Liver (tissue), 9 donors: Measurements from ENCODE around the gene ABHD15. TPM values are rescaled to one million over a fixed set of nuclear protein-coding genes. Genes with fewer than 3 reads are reported as not detected.

ENCODE experiments used
- DNase-seq: peaks from one replicate; pipeline ENCODE4 v3.0.0-alpha.2; 2017; ENCODE audit warnings: low spot score
- H3K27ac ChIP-seq, 2 donors: one replicate each; pipeline ENCODE4 v1.7.0; 2013; ENCODE audit warnings: inconsistent platforms in 2 of 2, low read length in 2 of 2, control low read depth in 1 of 2, low read depth in 1 of 2, mild to moderate bottlenecking in 1 of 2
- H3K27me3 ChIP-seq, 4 donors: one replicate each; pipeline versions ENCODE4 v1.6.1 to v1.7.0; 2013; ENCODE audit warnings: low read length in 3 of 4, inconsistent platforms in 1 of 4, mild to moderate bottlenecking in 1 of 4, moderate library complexity in 1 of 4; ENCODE audit not compliant: control insufficient read depth in 4 of 4, insufficient read depth in 4 of 4
- H3K36me3 ChIP-seq, 4 donors: one replicate each; pipeline versions ENCODE4 v1.6.1 to v1.7.0; 2013; ENCODE audit warnings: low read length in 3 of 4, mild to moderate bottlenecking in 3 of 4, low read depth in 1 of 4, moderate library complexity in 1 of 4; ENCODE audit not compliant: control insufficient read depth in 4 of 4, insufficient read depth in 3 of 4
- H3K4me1 ChIP-seq, 4 donors: one replicate each; pipeline versions ENCODE4 v1.6.1 to v1.7.0; 2013; ENCODE audit warnings: low read length in 3 of 4, mild to moderate bottlenecking in 3 of 4, moderate library complexity in 1 of 4; ENCODE audit not compliant: control insufficient read depth in 4 of 4, insufficient read depth in 4 of 4
- H3K4me3 ChIP-seq, 3 donors: one replicate each; pipeline versions ENCODE4 v1.6.1 to v1.7.0; 2013; ENCODE audit warnings: low read length in 3 of 3, control low read depth in 1 of 3, low read depth in 1 of 3, mild to moderate bottlenecking in 1 of 3
- H3K9ac ChIP-seq, 2 donors: one replicate each; pipeline ENCODE4 v1.7.0; 2013; ENCODE audit warnings: low read length in 2 of 2, mild to moderate bottlenecking in 2 of 2, moderate library complexity in 2 of 2, control low read depth in 1 of 2, low read depth in 1 of 2
- H3K9me3 ChIP-seq, 4 donors: one replicate each; pipeline versions ENCODE4 v1.6.1 to v1.7.0; 2013; ENCODE audit warnings: low read length in 3 of 4; ENCODE audit not compliant: control insufficient read depth in 4 of 4
- ATF3 ChIP-seq: IDR thresholded peaks from 2 replicates; pipeline ENCODE4 v1.6.1; 2016; ENCODE audit warnings: antibody characterized with exemption
- EGR1 ChIP-seq, 2 donors: IDR thresholded peaks; 2 replicates each; pipeline ENCODE4 v1.6.1; 2016 to 2018; ENCODE audit warnings: antibody characterized with exemption in 2 of 2, low read depth in 2 of 2
- FOXA1 ChIP-seq: IDR thresholded peaks from 2 replicates; pipeline ENCODE4 v1.6.1; 2016; ENCODE audit warnings: antibody characterized with exemption
- FOXA2 ChIP-seq: IDR thresholded peaks from 2 replicates; pipeline ENCODE4 v1.6.1; 2016; ENCODE audit warnings: antibody characterized with exemption
- GABPA ChIP-seq, 2 donors: IDR thresholded peaks in 1 of 2; conservative IDR thresholded peaks in 1 of 2; 2 replicates each; pipeline ENCODE4 v1.6.1; 2016; ENCODE audit warnings: antibody characterized with exemption in 2 of 2, mild to moderate bottlenecking in 1 of 2, moderate library complexity in 1 of 2
- HNF4A ChIP-seq, 2 donors: conservative IDR thresholded peaks; 2 replicates each; pipeline ENCODE4 v1.6.1; 2016; ENCODE audit warnings: antibody characterized with exemption in 2 of 2, mild to moderate bottlenecking in 2 of 2
- HNF4G ChIP-seq: IDR thresholded peaks from 2 replicates; pipeline ENCODE4 v1.6.1; 2016; ENCODE audit warnings: antibody characterized with exemption
- JUND ChIP-seq, 2 donors: IDR thresholded peaks; 2 replicates each; pipeline ENCODE4 v1.6.1; 2016; ENCODE audit warnings: antibody characterized with exemption in 2 of 2
- NR2F2 ChIP-seq: IDR thresholded peaks from 2 replicates; pipeline ENCODE4 v1.6.1; 2016; ENCODE audit warnings: antibody characterized with exemption
- RAD21 ChIP-seq, 2 donors: IDR thresholded peaks; 2 replicates each; pipeline ENCODE4 v1.6.1; 2016; ENCODE audit warnings: antibody characterized with exemption in 2 of 2, mild to moderate bottlenecking in 2 of 2
- RXRA ChIP-seq, 2 donors: IDR thresholded peaks; 2 replicates each; pipeline ENCODE4 v1.6.1; 2017 to 2018; ENCODE audit warnings: antibody characterized with exemption in 2 of 2, mild to moderate bottlenecking in 1 of 2
- SP1 ChIP-seq: IDR thresholded peaks from 2 replicates; pipeline ENCODE4 v1.6.1; 2018; ENCODE audit warnings: antibody characterized with exemption, mild to moderate bottlenecking
- TAF1 ChIP-seq: conservative IDR thresholded peaks from 2 replicates; pipeline ENCODE4 v1.6.1; 2016; ENCODE audit warnings: antibody characterized with exemption, mild to moderate bottlenecking
- YY1 ChIP-seq: IDR thresholded peaks from 2 replicates; pipeline ENCODE4 v1.6.1; 2016; ENCODE audit warnings: antibody characterized with exemption, mild to moderate bottlenecking
- WGBS: extraction: QIAGEN DNeasy Blood & Tissue Kit; methylation state at CpG from one replicate; pipeline ENCODE4 v1.1.7; 2013; 5-methylcytosine and 5-hydroxymethylcytosine counted together
- polyA plus RNA-seq, 2 donors: library from polyadenylated mRNA; stranded (reverse) in 1 of 2; unstranded in 1 of 2; fragments of 200-250 nt in 1 of 2; fragments of >200 nt in 1 of 2; fragmentation: Nextera tagmentation in 1 of 2; extraction: Ambion mirVana in 1 of 2; gene quantifications; one replicate each; pipeline versions ENCODE4 v1.2.1 to v1.2.3, GENCODE V29; 2013 to 2015
- total RNA-seq, 2 donors: library from RNA; depleted of rRNA; stranded (reverse); fragments of >200 nt; gene quantifications; one replicate each; pipeline ENCODE4 v1.2.3, GENCODE V29; 2014
- TF ChIP-seq, protein P1 (sequence below): IDR thresholded peaks from 2 replicates; pipeline ENCODE4 v1.6.1; 2016; ENCODE audit warnings: antibody characterized with exemption
- TF ChIP-seq, protein P2 (sequence below): IDR thresholded peaks from 2 replicates; pipeline ENCODE4 v1.6.1; 2016; ENCODE audit warnings: antibody characterized with exemption
- TF ChIP-seq, protein P3 (sequence below): fragments of 150-350 bp; IDR thresholded peaks from 2 replicates; pipeline ENCODE4 v1.5.1; 2017; ENCODE audit warnings: improper control_type of control experiment, low read depth, low read length; ENCODE audit not compliant: missing input control
- TF ChIP-seq, protein P4 (sequence below): IDR thresholded peaks from 2 replicates; pipeline ENCODE4 v1.6.1; 2016; ENCODE audit warnings: antibody characterized with exemption, mild to moderate bottlenecking
- donor health status: healthy.
- donor health status: healthy.
- donor health status: healthy.
- donor health status: healthy.
- donor health status: healthy.

Gene ABHD15
- total and polyA plus RNA-seq, 4 donors = 5.6 to 25.7 (median 10.6) TPM

DNA sequence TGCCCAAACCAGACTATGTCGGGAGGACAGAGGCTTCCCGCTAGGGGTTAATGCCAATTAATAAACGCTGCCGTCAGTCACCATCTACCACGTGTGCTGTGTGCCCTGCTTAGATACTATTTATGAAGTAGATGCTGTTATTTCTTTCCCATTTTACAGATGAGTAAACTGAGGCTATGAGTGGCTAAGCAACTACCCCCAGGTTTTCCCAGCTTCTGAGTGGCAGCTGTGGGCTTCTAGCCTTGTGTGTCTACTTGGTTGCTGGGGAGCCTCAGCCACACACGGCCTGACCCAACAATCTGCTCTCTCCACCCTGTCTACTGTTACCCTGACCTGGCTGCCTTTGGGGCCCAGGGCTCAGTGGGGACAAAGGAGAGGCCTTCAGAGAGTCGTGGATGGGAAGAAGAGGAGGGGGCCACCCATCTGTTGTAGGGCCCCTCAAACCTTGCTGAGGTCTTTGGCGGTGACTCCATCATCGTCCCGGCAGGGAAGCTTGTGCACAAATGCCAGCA is 15.5 kb upstream of the ABHD15 start:
- no peak overlapping the region for H3K9ac ChIP-seq
- H3K4me1 ChIP-seq = peaks cover 0 to 5% (median 1%) of the 10 kb centered on the region in 4 donors
- WGBS = 95% methylated on average over 10 of the region's 10 CpGs
- TF ChIP-seq EGR1 (IDR thresholded peaks at IDR 0.05; ENCODE audit: low read depth in 2 of 2) (no peak), NR2F2 (no peak), HNF4A (conservative IDR thresholded peaks at IDR 0.05) (no peak), TAF1 (no peak), SP1 (no peak), RXRA (IDR thresholded peaks at IDR 0.05) (no peak), JUND (IDR thresholded peaks at IDR 0.05) (no peak), FOXA2 (no peak), HNF4G (no peak), RAD21 (IDR thresholded peaks at IDR 0.05) (no peak), ATF3 (no peak), YY1 (no peak), FOXA1 (no peak), GABPA (IDR thresholded peaks at IDR 0.05 in 1 of 2, conservative IDR thresholded peaks at IDR 0.05 in 1 of 2) (no peak)
- TF ChIP-seq, protein P1, sequence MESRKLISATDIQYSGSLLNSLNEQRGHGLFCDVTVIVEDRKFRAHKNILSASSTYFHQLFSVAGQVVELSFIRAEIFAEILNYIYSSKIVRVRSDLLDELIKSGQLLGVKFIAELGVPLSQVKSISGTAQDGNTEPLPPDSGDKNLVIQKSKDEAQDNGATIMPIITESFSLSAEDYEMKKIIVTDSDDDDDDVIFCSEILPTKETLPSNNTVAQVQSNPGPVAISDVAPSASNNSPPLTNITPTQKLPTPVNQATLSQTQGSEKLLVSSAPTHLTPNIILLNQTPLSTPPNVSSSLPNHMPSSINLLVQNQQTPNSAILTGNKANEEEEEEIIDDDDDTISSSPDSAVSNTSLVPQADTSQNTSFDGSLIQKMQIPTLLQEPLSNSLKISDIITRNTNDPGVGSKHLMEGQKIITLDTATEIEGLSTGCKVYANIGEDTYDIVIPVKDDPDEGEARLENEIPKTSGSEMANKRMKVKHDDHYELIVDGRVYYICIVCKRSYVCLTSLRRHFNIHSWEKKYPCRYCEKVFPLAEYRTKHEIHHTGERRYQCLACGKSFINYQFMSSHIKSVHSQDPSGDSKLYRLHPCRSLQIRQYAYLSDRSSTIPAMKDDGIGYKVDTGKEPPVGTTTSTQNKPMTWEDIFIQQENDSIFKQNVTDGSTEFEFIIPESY = no peak
- TF ChIP-seq, protein P2, sequence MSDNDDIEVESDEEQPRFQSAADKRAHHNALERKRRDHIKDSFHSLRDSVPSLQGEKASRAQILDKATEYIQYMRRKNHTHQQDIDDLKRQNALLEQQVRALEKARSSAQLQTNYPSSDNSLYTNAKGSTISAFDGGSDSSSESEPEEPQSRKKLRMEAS = no peak
- TF ChIP-seq, protein P3, sequence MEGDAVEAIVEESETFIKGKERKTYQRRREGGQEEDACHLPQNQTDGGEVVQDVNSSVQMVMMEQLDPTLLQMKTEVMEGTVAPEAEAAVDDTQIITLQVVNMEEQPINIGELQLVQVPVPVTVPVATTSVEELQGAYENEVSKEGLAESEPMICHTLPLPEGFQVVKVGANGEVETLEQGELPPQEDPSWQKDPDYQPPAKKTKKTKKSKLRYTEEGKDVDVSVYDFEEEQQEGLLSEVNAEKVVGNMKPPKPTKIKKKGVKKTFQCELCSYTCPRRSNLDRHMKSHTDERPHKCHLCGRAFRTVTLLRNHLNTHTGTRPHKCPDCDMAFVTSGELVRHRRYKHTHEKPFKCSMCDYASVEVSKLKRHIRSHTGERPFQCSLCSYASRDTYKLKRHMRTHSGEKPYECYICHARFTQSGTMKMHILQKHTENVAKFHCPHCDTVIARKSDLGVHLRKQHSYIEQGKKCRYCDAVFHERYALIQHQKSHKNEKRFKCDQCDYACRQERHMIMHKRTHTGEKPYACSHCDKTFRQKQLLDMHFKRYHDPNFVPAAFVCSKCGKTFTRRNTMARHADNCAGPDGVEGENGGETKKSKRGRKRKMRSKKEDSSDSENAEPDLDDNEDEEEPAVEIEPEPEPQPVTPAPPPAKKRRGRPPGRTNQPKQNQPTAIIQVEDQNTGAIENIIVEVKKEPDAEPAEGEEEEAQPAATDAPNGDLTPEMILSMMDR = no peak
- TF ChIP-seq, protein P4, sequence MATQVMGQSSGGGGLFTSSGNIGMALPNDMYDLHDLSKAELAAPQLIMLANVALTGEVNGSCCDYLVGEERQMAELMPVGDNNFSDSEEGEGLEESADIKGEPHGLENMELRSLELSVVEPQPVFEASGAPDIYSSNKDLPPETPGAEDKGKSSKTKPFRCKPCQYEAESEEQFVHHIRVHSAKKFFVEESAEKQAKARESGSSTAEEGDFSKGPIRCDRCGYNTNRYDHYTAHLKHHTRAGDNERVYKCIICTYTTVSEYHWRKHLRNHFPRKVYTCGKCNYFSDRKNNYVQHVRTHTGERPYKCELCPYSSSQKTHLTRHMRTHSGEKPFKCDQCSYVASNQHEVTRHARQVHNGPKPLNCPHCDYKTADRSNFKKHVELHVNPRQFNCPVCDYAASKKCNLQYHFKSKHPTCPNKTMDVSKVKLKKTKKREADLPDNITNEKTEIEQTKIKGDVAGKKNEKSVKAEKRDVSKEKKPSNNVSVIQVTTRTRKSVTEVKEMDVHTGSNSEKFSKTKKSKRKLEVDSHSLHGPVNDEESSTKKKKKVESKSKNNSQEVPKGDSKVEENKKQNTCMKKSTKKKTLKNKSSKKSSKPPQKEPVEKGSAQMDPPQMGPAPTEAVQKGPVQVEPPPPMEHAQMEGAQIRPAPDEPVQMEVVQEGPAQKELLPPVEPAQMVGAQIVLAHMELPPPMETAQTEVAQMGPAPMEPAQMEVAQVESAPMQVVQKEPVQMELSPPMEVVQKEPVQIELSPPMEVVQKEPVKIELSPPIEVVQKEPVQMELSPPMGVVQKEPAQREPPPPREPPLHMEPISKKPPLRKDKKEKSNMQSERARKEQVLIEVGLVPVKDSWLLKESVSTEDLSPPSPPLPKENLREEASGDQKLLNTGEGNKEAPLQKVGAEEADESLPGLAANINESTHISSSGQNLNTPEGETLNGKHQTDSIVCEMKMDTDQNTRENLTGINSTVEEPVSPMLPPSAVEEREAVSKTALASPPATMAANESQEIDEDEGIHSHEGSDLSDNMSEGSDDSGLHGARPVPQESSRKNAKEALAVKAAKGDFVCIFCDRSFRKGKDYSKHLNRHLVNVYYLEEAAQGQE = no peak
- no peak overlapping the region for H3K27ac ChIP-seq
- no peak overlapping the region for H3K4me3 ChIP-seq
- H3K9me3 ChIP-seq = no peaks in the 10 kb centered on the region
- H3K27me3 ChIP-seq = no peaks in the 10 kb centered on the region
- H3K36me3 ChIP-seq = peaks cover 0 to 11% (median 3%) of the 10 kb centered on the region in 4 donors
- DNase-seq = no peak
